GM23338 (cell line): Measurements from ENCODE around the gene TMEM41B. TPM values are rescaled to one million over a fixed set of nuclear protein-coding genes. Genes with fewer than 3 reads are reported as not detected.
"Not testable (repeated sequence)": the region's sequence is repeated elsewhere in the genome, so short reads cannot be mapped to it uniquely, and the experiment has no call there.

Experiments
- ATAC-seq: fragments of 200-7000 bp; cut with Tn5 transposase; 3 replicates; pipeline ENCODE4 v1.9.1; 2020
- DNase-seq: peaks from one replicate; pipeline ENCODE4 v3.0.0-alpha.2; 2015; ENCODE audit warnings: low spot score
- H2AFZ ChIP-seq: fragments of 200-600 bp; sonication (generic); 2 replicates; pipeline ENCODE4 v1.8.0; 2016; ENCODE audit warnings: antibody characterized with exemption, mild to moderate bottlenecking, moderate library complexity
- H3F3A ChIP-seq: fragments of 200-600 bp; sonication (generic); replicated peaks from 2 replicates; pipeline ENCODE4 v1.8.0; 2017; ENCODE audit warnings: antibody characterized with exemption, mixed run types, low read depth
- H3K27ac ChIP-seq: fragments of 200-600 bp; sonication (generic); 2 replicates; pipeline ENCODE4 v1.6.1; 2016; ENCODE audit warnings: low read depth
- H3K27me3 ChIP-seq: fragments of 200-600 bp; sonication (generic); 2 replicates; pipeline ENCODE4 v1.8.0; 2016; ENCODE audit warnings: mild to moderate bottlenecking, mixed run types, moderate library complexity; ENCODE audit not compliant: insufficient read depth
- H3K36me3 ChIP-seq: fragments of 200-600 bp; sonication (generic); 2 replicates; pipeline ENCODE4 v1.8.0; 2016; ENCODE audit warnings: mild to moderate bottlenecking; ENCODE audit not compliant: insufficient read depth
- H3K4me1 ChIP-seq: fragments of 200-600 bp; sonication (generic); 2 replicates; pipeline ENCODE4 v1.8.0; 2016; ENCODE audit warnings: mild to moderate bottlenecking, moderate library complexity; ENCODE audit not compliant: insufficient read depth
- H3K4me2 ChIP-seq: fragments of 200-600 bp; sonication (generic); 2 replicates; pipeline ENCODE4 v1.7.1; 2017; ENCODE audit warnings: mixed run types
- H3K4me3 ChIP-seq: fragments of 200-600 bp; sonication (generic); 2 replicates; pipeline ENCODE4 v1.6.1; 2016; ENCODE audit warnings: mixed run types
- H3K79me2 ChIP-seq: fragments of 200-600 bp; sonication (generic); replicated peaks from 2 replicates; pipeline ENCODE4 v1.8.0; 2017; ENCODE audit warnings: mild to moderate bottlenecking; ENCODE audit not compliant: insufficient read depth
- H3K9me2 ChIP-seq: fragments of 200-600 bp; sonication (generic); 2 replicates; pipeline ENCODE4 v1.8.0; 2017; ENCODE audit not compliant: insufficient read depth
- H4K20me1 ChIP-seq: fragments of 200-600 bp; sonication (generic); replicated peaks from 2 replicates; pipeline ENCODE4 v1.8.0; 2017; ENCODE audit warnings: mild to moderate bottlenecking; ENCODE audit not compliant: insufficient read depth
- H3K27ac Mint-ChIP-seq: 2 replicates; pipeline ENCODE4 v1.8.0; 2020; ENCODE audit warnings: inconsistent platforms, mild to moderate bottlenecking, moderate library complexity, mixed read lengths
- H3K27me3 Mint-ChIP-seq: 3 replicates; pipeline ENCODE4 v1.8.0; 2022; ENCODE audit warnings: low read depth, mild to moderate bottlenecking, moderate library complexity, mixed read lengths, inconsistent platforms; ENCODE audit not compliant: insufficient read depth, poor library complexity
- H3K36me3 Mint-ChIP-seq: 3 replicates; pipeline ENCODE4 v1.8.0; 2021; ENCODE audit warnings: low read depth, mild to moderate bottlenecking, inconsistent platforms, moderate library complexity, mixed read lengths
- H3K4me1 Mint-ChIP-seq: 3 replicates; pipeline ENCODE4 v1.8.0; 2020; ENCODE audit warnings: mild to moderate bottlenecking, inconsistent platforms, mixed read lengths
- H3K4me3 Mint-ChIP-seq: 3 replicates; pipeline ENCODE4 v1.8.0; 2021; ENCODE audit warnings: moderate library complexity, mild to moderate bottlenecking, inconsistent platforms, mixed read lengths
- H3K9me3 Mint-ChIP-seq: 3 replicates; pipeline ENCODE4 v1.8.0; 2020; ENCODE audit warnings: moderate library complexity, mild to moderate bottlenecking, inconsistent platforms, mixed read lengths
- CTCF ChIP-seq, 2 experiments: fragments of 200-600 bp in 1 of 2; sonication (generic) in 1 of 2; conservative IDR thresholded peaks; 2 replicates each; pipeline versions ENCODE4 v1.5.1 to v1.6.1; 2016 to 2017; ENCODE audit warnings: antibody characterized with exemption in 2 of 2, low read depth in 2 of 2, mild to moderate bottlenecking in 2 of 2, moderate library complexity in 1 of 2
- EZH2phosphoT487 ChIP-seq: fragments of 200-600 bp; sonication (generic); IDR thresholded peaks from one replicate; pipeline ENCODE4 v1.8.1; 2018; ENCODE audit warnings: antibody characterized with exemption; ENCODE audit not compliant: unreplicated experiment
- ZNF114 ChIP-seq: fragments of 250-450 bp; sonication (Bioruptor Pico); IDR thresholded peaks from 2 replicates; pipeline ENCODE4 v1.5.0; 2020; ENCODE audit warnings: mild to moderate bottlenecking, moderate library complexity
- polyA plus RNA-seq: library from polyadenylated mRNA; unstranded; fragments of >200 nt; fragmentation: Nextera tagmentation; extraction: Ambion mirVana; gene quantifications from 2 replicates; pipeline ENCODE4 v1.2.1, GENCODE V29; 2016
- total RNA-seq: library from RNA; depleted of rRNA; stranded (reverse); fragments of >200 nt; shearing (Covaris generic); gene quantifications from 2 replicates; pipeline ENCODE4 v1.2.3, GENCODE V29; 2014
- TF ChIP-seq, protein P1 (sequence below): fragments of 250-450 bp; sonication (Bioruptor Pico); IDR thresholded peaks from 2 replicates; pipeline ENCODE4 v1.5.0; 2020; ENCODE audit warnings: mild to moderate bottlenecking, moderate library complexity

Gene TMEM41B
- total and polyA plus RNA-seq, 2 experiments from 2014 or later: 34.4 to 53.8 TPM

GRCh38 chr11:9347779-9348178, 33.4 kb upstream of the TMEM41B start:
- H3K27me3 Mint-ChIP-seq, H2AFZ ChIP-seq, H3K4me3 ChIP-seq, H3K27me3 ChIP-seq, H3K9me3 Mint-ChIP-seq, H3K79me2 ChIP-seq, H3K36me3 ChIP-seq, H3F3A ChIP-seq, ATAC-seq, H3K27ac ChIP-seq, H3K4me3 Mint-ChIP-seq, H3K36me3 Mint-ChIP-seq, H3K27ac Mint-ChIP-seq, H3K9me2 ChIP-seq, H4K20me1 ChIP-seq: not testable (repeated sequence)
- H3K4me1 Mint-ChIP-seq: peaks cover 19% of the 10 kb centered on the region
- H3K4me2 ChIP-seq: peak overlapping the region; percentile 70
- peak; percentile 16 for DNase-seq
- H3K4me1 ChIP-seq: peaks cover 16% of the 10 kb centered on the region

- ATAC-seq: peak; percentile 77
- Histone ChIP-seq H3K9me2 (no peaks in the 10 kb centered on the region), H3K4me1 (peaks cover 16% of the 10 kb centered on the region), H2AFZ (peak overlapping the region; percentile 70), H3F3A (no peaks in the 10 kb centered on the region), H3K4me2 (peak overlapping the region; percentile 25; the same call in 1 of the 2 replicates), H3K36me3 (no peaks in the 10 kb centered on the region), H4K20me1 (no peaks in the 10 kb centered on the region), H3K79me2 (no peaks in the 10 kb centered on the region), H3K4me3 (no peak overlapping the region), H3K27me3 (no peaks in the 10 kb centered on the region), H3K27ac (no peak overlapping the region)
- H3K36me3 Mint-ChIP-seq: no peaks in the 10 kb centered on the region
- TF ChIP-seq EZH2phosphoT487: no peak
- TF ChIP-seq CTCF (conservative IDR thresholded peaks at IDR 0.05; ENCODE audit: low read depth in 2 of 2): no peak
- H3K27ac Mint-ChIP-seq: no peak overlapping the region
- no peak overlapping the region for H3K4me3 Mint-ChIP-seq
- peaks cover 19% of the 10 kb centered on the region for H3K4me1 Mint-ChIP-seq
- peaks cover 3% of the 10 kb centered on the region for H3K27me3 Mint-ChIP-seq
- no peaks in the 10 kb centered on the region for H3K9me3 Mint-ChIP-seq
- DNase-seq: peak; percentile 33
These were observed 32.7 kb upstream of the TMEM41B start for GRCh38 chr11:9347100-9347499.

DNA sequence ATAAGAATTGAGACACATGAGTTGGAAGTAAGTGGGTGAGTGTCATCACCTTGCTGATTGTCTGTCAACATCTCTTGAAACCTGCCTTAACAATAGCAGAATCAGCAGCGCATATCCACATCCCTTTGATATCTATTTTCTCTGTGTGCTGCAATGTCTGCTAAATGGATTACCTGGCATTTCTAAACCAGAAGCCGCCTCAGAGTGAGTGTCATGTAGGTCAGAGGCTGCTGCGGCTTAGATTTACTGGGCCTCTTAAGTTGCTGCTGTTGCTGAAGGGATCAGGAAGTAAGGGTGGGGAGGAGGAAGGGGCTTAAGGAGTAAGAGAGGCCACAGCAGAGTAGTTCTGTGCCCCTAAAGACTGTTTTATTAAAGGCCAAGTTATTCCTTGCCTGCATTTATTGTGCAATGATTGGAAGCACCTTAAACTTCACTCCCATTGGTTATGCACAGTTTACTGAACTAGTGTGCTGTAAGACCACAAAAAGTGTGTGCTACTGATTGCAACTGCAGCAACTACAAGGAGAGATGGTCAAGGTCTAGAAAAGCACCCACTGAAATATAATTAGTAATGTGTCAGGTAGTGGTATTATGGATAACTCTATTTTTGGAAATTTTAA, 29.8 kb upstream of the TMEM41B start:
- Mint-ChIP-seq H3K4me3 (no peak overlapping the region), H3K9me3 (no peaks in the 10 kb centered on the region), H3K27me3 (peaks cover 4% of the 10 kb centered on the region), H3K27ac (no peak overlapping the region), H3K4me1 (peaks cover 19% of the 10 kb centered on the region), H3K36me3 (no peaks in the 10 kb centered on the region)
- TF ChIP-seq, protein P1, sequence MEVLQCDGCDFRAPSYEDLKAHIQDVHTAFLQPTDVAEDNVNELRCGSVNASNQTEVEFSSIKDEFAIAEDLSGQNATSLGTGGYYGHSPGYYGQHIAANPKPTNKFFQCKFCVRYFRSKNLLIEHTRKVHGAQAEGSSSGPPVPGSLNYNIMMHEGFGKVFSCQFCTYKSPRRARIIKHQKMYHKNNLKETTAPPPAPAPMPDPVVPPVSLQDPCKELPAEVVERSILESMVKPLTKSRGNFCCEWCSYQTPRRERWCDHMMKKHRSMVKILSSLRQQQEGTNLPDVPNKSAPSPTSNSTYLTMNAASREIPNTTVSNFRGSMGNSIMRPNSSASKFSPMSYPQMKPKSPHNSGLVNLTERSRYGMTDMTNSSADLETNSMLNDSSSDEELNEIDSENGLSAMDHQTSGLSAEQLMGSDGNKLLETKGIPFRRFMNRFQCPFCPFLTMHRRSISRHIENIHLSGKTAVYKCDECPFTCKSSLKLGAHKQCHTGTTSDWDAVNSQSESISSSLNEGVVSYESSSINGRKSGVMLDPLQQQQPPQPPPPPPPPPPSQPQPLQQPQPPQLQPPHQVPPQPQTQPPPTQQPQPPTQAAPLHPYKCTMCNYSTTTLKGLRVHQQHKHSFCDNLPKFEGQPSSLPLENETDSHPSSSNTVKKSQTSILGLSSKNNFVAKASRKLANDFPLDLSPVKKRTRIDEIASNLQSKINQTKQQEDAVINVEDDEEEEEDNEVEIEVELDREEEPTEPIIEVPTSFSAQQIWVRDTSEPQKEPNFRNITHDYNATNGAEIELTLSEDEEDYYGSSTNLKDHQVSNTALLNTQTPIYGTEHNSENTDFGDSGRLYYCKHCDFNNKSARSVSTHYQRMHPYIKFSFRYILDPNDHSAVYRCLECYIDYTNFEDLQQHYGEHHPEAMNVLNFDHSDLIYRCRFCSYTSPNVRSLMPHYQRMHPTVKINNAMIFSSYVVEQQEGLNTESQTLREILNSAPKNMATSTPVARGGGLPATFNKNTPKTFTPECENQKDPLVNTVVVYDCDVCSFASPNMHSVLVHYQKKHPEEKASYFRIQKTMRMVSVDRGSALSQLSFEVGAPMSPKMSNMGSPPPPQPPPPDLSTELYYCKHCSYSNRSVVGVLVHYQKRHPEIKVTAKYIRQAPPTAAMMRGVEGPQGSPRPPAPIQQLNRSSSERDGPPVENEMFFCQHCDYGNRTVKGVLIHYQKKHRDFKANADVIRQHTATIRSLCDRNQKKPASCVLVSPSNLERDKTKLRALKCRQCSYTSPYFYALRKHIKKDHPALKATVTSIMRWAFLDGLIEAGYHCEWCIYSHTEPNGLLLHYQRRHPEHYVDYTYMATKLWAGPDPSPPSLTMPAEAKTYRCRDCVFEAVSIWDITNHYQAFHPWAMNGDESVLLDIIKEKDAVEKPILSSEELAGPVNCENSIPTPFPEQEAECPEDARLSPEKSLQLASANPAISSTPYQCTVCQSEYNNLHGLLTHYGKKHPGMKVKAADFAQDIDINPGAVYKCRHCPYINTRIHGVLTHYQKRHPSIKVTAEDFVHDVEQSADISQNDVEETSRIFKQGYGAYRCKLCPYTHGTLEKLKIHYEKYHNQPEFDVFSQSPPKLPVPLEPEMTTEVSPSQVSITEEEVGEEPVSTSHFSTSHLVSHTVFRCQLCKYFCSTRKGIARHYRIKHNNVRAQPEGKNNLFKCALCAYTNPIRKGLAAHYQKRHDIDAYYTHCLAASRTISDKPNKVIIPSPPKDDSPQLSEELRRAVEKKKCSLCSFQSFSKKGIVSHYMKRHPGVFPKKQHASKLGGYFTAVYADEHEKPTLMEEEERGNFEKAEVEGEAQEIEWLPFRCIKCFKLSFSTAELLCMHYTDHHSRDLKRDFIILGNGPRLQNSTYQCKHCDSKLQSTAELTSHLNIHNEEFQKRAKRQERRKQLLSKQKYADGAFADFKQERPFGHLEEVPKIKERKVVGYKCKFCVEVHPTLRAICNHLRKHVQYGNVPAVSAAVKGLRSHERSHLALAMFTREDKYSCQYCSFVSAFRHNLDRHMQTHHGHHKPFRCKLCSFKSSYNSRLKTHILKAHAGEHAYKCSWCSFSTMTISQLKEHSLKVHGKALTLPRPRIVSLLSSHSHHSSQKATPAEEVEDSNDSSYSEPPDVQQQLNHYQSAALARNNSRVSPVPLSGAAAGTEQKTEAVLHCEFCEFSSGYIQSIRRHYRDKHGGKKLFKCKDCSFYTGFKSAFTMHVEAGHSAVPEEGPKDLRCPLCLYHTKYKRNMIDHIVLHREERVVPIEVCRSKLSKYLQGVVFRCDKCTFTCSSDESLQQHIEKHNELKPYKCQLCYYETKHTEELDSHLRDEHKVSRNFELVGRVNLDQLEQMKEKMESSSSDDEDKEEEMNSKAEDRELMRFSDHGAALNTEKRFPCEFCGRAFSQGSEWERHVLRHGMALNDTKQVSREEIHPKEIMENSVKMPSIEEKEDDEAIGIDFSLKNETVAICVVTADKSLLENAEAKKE: no peak
- TF ChIP-seq ZNF114 (CRISPR knock-in tag): no peak
- H3K27me3 ChIP-seq: no peaks in the 10 kb centered on the region
- no peaks in the 10 kb centered on the region for H3F3A ChIP-seq
- no peak; the same call in 2 of the 3 replicates for ATAC-seq
- no peak overlapping the region for H3K4me2 ChIP-seq
- no peak overlapping the region for H3K27ac ChIP-seq
- H3K4me3 ChIP-seq: no peak overlapping the region
- no peak for DNase-seq
- no peaks in the 10 kb centered on the region for H3K36me3 ChIP-seq
- H2AFZ ChIP-seq: no peak overlapping the region
- no peaks in the 10 kb centered on the region for H3K9me2 ChIP-seq
- no peaks in the 10 kb centered on the region for H4K20me1 ChIP-seq
- H3K4me1 ChIP-seq: peaks cover 16% of the 10 kb centered on the region
- no peaks in the 10 kb centered on the region for H3K79me2 ChIP-seq
